GM23338 (cell line): ENCODE data around the gene EFCAB6. TPM values are rescaled to one million over a fixed set of nuclear protein-coding genes. Genes with fewer than 3 reads are reported as not detected.

Experiments
- ATAC-seq: fragments of 200-7000 bp; cut with Tn5 transposase; 3 replicates; pipeline ENCODE4 v1.9.1; 2020
- DNase-seq: peaks from one replicate; pipeline ENCODE4 v3.0.0-alpha.2; 2015; ENCODE audit warnings: low spot score
- H2AFZ ChIP-seq: fragments of 200-600 bp; sonication (generic); 2 replicates; pipeline ENCODE4 v1.8.0; 2016; ENCODE audit warnings: antibody characterized with exemption, mild to moderate bottlenecking, moderate library complexity
- H3F3A ChIP-seq: fragments of 200-600 bp; sonication (generic); replicated peaks from 2 replicates; pipeline ENCODE4 v1.8.0; 2017; ENCODE audit warnings: antibody characterized with exemption, mixed run types, low read depth
- H3K27ac ChIP-seq: fragments of 200-600 bp; sonication (generic); 2 replicates; pipeline ENCODE4 v1.6.1; 2016; ENCODE audit warnings: low read depth
- H3K27me3 ChIP-seq: fragments of 200-600 bp; sonication (generic); 2 replicates; pipeline ENCODE4 v1.8.0; 2016; ENCODE audit warnings: mild to moderate bottlenecking, mixed run types, moderate library complexity; ENCODE audit not compliant: insufficient read depth
- H3K36me3 ChIP-seq: fragments of 200-600 bp; sonication (generic); 2 replicates; pipeline ENCODE4 v1.8.0; 2016; ENCODE audit warnings: mild to moderate bottlenecking; ENCODE audit not compliant: insufficient read depth
- H3K4me1 ChIP-seq: fragments of 200-600 bp; sonication (generic); 2 replicates; pipeline ENCODE4 v1.8.0; 2016; ENCODE audit warnings: mild to moderate bottlenecking, moderate library complexity; ENCODE audit not compliant: insufficient read depth
- H3K4me2 ChIP-seq: fragments of 200-600 bp; sonication (generic); 2 replicates; pipeline ENCODE4 v1.7.1; 2017; ENCODE audit warnings: mixed run types
- H3K4me3 ChIP-seq: fragments of 200-600 bp; sonication (generic); 2 replicates; pipeline ENCODE4 v1.6.1; 2016; ENCODE audit warnings: mixed run types
- H3K79me2 ChIP-seq: fragments of 200-600 bp; sonication (generic); replicated peaks from 2 replicates; pipeline ENCODE4 v1.8.0; 2017; ENCODE audit warnings: mild to moderate bottlenecking; ENCODE audit not compliant: insufficient read depth
- H3K9me2 ChIP-seq: fragments of 200-600 bp; sonication (generic); 2 replicates; pipeline ENCODE4 v1.8.0; 2017; ENCODE audit not compliant: insufficient read depth
- H4K20me1 ChIP-seq: fragments of 200-600 bp; sonication (generic); replicated peaks from 2 replicates; pipeline ENCODE4 v1.8.0; 2017; ENCODE audit warnings: mild to moderate bottlenecking; ENCODE audit not compliant: insufficient read depth
- H3K27ac Mint-ChIP-seq: 2 replicates; pipeline ENCODE4 v1.8.0; 2020; ENCODE audit warnings: inconsistent platforms, mild to moderate bottlenecking, moderate library complexity, mixed read lengths
- H3K27me3 Mint-ChIP-seq: 3 replicates; pipeline ENCODE4 v1.8.0; 2022; ENCODE audit warnings: low read depth, mild to moderate bottlenecking, moderate library complexity, mixed read lengths, inconsistent platforms; ENCODE audit not compliant: insufficient read depth, poor library complexity
- H3K36me3 Mint-ChIP-seq: 3 replicates; pipeline ENCODE4 v1.8.0; 2021; ENCODE audit warnings: low read depth, mild to moderate bottlenecking, inconsistent platforms, moderate library complexity, mixed read lengths
- H3K4me1 Mint-ChIP-seq: 3 replicates; pipeline ENCODE4 v1.8.0; 2020; ENCODE audit warnings: mild to moderate bottlenecking, inconsistent platforms, mixed read lengths
- H3K4me3 Mint-ChIP-seq: 3 replicates; pipeline ENCODE4 v1.8.0; 2021; ENCODE audit warnings: moderate library complexity, mild to moderate bottlenecking, inconsistent platforms, mixed read lengths
- H3K9me3 Mint-ChIP-seq: 3 replicates; pipeline ENCODE4 v1.8.0; 2020; ENCODE audit warnings: moderate library complexity, mild to moderate bottlenecking, inconsistent platforms, mixed read lengths
- CREB1 ChIP-seq: fragments of 250-450 bp; sonication (Bioruptor Pico); IDR thresholded peaks from 2 replicates; pipeline ENCODE4 v1.5.0; 2020; ENCODE audit warnings: low read depth, mild to moderate bottlenecking, moderate library complexity
- JUNB ChIP-seq: IDR thresholded peaks from one replicate; pipeline ENCODE4 v1.6.1; 2016; ENCODE audit warnings: antibody characterized with exemption; ENCODE audit not compliant: unreplicated experiment
- NANOG ChIP-seq: IDR thresholded peaks from 2 replicates; pipeline ENCODE4 v1.6.1; 2016; ENCODE audit warnings: antibody characterized with exemption, borderline replicate concordance
- POLR2AphosphoS5 ChIP-seq: IDR thresholded peaks from 2 replicates; pipeline ENCODE4 v1.6.1; 2016; ENCODE audit warnings: antibody characterized with exemption, low read depth
- STAT1 ChIP-seq: IDR thresholded peaks from one replicate; pipeline ENCODE4 v1.6.1; 2016; ENCODE audit warnings: antibody characterized with exemption; ENCODE audit not compliant: unreplicated experiment
- long read RNA-seq: library from polyadenylated mRNA; unstranded; transcript quantifications from one replicate; pipeline ENCODE4 v2.0.0, GENCODE V29; 2020; ENCODE audit not compliant: unreplicated experiment
- polyA plus RNA-seq: library from polyadenylated mRNA; unstranded; fragments of >200 nt; fragmentation: Nextera tagmentation; extraction: Ambion mirVana; gene quantifications from 2 replicates; pipeline ENCODE4 v1.2.1, GENCODE V29; 2016
- total RNA-seq: library from RNA; depleted of rRNA; stranded (reverse); fragments of >200 nt; shearing (Covaris generic); gene quantifications from 2 replicates; pipeline ENCODE4 v1.2.3, GENCODE V29; 2014; rRNA removed
- TF ChIP-seq, protein P1 (sequence below): IDR thresholded peaks from 2 replicates; pipeline ENCODE4 v1.6.1; 2016; ENCODE audit warnings: antibody characterized with exemption
- TF ChIP-seq, protein P2 (sequence below): IDR thresholded peaks from one replicate; pipeline ENCODE4 v1.6.1; 2018; ENCODE audit warnings: antibody characterized with exemption; ENCODE audit not compliant: unreplicated experiment

EFCAB6 gene, protein sequence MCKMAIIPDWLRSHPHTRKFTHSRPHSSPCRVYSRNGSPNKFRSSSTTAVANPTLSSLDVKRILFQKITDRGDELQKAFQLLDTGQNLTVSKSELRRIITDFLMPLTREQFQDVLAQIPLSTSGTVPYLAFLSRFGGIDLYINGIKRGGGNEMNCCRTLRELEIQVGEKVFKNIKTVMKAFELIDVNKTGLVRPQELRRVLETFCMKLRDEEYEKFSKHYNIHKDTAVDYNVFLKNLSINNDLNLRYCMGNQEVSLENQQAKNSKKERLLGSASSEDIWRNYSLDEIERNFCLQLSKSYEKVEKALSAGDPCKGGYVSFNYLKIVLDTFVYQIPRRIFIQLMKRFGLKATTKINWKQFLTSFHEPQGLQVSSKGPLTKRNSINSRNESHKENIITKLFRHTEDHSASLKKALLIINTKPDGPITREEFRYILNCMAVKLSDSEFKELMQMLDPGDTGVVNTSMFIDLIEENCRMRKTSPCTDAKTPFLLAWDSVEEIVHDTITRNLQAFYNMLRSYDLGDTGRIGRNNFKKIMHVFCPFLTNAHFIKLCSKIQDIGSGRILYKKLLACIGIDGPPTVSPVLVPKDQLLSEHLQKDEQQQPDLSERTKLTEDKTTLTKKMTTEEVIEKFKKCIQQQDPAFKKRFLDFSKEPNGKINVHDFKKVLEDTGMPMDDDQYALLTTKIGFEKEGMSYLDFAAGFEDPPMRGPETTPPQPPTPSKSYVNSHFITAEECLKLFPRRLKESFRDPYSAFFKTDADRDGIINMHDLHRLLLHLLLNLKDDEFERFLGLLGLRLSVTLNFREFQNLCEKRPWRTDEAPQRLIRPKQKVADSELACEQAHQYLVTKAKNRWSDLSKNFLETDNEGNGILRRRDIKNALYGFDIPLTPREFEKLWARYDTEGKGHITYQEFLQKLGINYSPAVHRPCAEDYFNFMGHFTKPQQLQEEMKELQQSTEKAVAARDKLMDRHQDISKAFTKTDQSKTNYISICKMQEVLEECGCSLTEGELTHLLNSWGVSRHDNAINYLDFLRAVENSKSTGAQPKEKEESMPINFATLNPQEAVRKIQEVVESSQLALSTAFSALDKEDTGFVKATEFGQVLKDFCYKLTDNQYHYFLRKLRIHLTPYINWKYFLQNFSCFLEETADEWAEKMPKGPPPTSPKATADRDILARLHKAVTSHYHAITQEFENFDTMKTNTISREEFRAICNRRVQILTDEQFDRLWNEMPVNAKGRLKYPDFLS (N-terminal part only)
- 1.8 and 1.9 TPM in 2 replicates for total RNA-seq
- 1.1 and 1.2 TPM in 2 replicates for polyA plus RNA-seq
- long read RNA-seq, partial matches to known transcripts, result 0 of 2 reads
- long read RNA-seq, other reads (novel, unspliced or antisense), result 2 of 2 reads

DNA sequence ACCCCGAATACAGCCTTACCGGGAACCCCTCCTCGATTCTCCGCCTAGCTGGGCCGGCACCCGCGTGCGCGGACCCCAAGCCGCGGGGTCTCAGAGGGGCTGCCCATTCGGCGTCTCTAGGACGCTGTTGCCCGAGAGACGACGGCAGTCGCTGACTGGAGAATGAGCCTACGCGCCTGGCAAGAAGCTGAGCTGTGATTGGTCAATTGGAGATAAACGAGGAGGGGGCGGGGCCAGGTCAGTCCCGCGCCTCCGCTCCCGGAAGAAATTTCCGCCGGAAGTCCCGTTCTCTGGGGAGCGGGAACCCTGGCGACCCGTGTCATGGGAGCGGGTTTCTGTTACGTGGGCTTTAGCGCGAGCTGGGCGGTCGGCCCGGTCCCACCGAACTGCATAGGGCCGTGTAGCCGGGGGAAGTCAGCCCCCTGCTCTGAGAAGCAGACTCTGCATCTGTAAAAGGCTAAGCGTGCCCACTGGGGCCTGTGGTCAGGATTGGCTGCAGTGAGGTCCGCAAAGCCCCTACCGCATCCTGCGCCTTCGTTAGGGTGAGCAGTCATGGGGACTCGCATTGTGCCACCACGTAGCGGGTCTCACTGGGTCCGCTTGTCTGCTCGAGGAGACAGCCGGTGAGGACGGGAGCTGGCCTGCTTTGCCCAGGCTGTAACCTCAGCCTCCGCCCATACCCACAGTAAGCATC lies at the start of gene EFCAB6:
Gene EFCAB6, minus strand, starts transcription at position 157 of the 694 bp plus-strand sequence. CDS start 29,987 bp downstream, outside the sequence.
- H4K20me1 ChIP-seq, result no peaks in the 10 kb centered on the region; the same call in 1 of the 2 replicates
- DNase-seq, result peak; percentile 99

DNA sequence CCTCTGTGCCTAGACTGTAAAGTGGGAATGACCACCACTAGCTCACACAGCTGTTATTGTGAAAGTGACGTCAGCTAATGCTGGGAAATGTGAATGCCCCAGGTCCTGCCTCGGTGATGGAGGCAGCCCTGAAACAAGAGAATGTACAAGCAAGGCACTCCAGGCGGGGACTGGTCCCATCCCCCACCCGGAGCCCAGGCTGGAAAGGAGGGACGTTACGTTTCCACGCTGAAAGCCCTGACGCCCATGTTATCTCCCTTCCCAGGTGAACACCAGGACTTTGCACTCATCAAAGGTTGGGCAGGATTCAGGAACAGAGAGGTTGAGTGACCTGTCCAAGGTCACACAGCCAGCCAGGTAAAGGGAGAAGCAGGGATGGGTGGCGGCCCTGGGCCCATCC lies 49.4 kb upstream of the EFCAB6 start:
- peaks cover 23% of the 10 kb centered on the region for H3K27me3 Mint-ChIP-seq
- ATAC-seq (peak; percentile 12), DNase-seq (no peak)
- H4K20me1 ChIP-seq, result no peaks in the 10 kb centered on the region
- no peak overlapping the region for H2AFZ ChIP-seq
- peaks cover 10% of the 10 kb centered on the region for H3K9me3 Mint-ChIP-seq
- H3K79me2 ChIP-seq, result peaks cover 51% of the 10 kb centered on the region
- H3K4me1 Mint-ChIP-seq, result peaks cover 25% of the 10 kb centered on the region
- 0 out of 2 replicates have a peak, but pooled peaks cover 2% of the 10 kb centered on the region for H3K27me3 ChIP-seq
- no peak overlapping the region for H3K27ac ChIP-seq
- H3K9me2 ChIP-seq, result no peaks in the 10 kb centered on the region
- H3K4me3 ChIP-seq, result peak overlapping the region; percentile 55
- H3K27ac Mint-ChIP-seq, result no peak overlapping the region
- peaks cover 16% of the 10 kb centered on the region; the same call in 1 of the 2 replicates for H3F3A ChIP-seq
- H3K4me2 ChIP-seq, result peak overlapping the region; percentile 81
- peaks cover 21% of the 10 kb centered on the region for H3K4me1 ChIP-seq
- no peaks in the 10 kb centered on the region; the same call in 1 of the 2 replicates for H3K36me3 ChIP-seq
- peak overlapping the region; percentile 79 for H3K4me3 Mint-ChIP-seq
- peaks cover 20% of the 10 kb centered on the region for H3K36me3 Mint-ChIP-seq
- TF ChIP-seq JUNB, result no peak
- TF ChIP-seq, protein P1, sequence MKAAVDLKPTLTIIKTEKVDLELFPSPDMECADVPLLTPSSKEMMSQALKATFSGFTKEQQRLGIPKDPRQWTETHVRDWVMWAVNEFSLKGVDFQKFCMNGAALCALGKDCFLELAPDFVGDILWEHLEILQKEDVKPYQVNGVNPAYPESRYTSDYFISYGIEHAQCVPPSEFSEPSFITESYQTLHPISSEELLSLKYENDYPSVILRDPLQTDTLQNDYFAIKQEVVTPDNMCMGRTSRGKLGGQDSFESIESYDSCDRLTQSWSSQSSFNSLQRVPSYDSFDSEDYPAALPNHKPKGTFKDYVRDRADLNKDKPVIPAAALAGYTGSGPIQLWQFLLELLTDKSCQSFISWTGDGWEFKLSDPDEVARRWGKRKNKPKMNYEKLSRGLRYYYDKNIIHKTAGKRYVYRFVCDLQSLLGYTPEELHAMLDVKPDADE, result no peak
- TF ChIP-seq POLR2AphosphoS5, result no peak
- TF ChIP-seq, protein P2, sequence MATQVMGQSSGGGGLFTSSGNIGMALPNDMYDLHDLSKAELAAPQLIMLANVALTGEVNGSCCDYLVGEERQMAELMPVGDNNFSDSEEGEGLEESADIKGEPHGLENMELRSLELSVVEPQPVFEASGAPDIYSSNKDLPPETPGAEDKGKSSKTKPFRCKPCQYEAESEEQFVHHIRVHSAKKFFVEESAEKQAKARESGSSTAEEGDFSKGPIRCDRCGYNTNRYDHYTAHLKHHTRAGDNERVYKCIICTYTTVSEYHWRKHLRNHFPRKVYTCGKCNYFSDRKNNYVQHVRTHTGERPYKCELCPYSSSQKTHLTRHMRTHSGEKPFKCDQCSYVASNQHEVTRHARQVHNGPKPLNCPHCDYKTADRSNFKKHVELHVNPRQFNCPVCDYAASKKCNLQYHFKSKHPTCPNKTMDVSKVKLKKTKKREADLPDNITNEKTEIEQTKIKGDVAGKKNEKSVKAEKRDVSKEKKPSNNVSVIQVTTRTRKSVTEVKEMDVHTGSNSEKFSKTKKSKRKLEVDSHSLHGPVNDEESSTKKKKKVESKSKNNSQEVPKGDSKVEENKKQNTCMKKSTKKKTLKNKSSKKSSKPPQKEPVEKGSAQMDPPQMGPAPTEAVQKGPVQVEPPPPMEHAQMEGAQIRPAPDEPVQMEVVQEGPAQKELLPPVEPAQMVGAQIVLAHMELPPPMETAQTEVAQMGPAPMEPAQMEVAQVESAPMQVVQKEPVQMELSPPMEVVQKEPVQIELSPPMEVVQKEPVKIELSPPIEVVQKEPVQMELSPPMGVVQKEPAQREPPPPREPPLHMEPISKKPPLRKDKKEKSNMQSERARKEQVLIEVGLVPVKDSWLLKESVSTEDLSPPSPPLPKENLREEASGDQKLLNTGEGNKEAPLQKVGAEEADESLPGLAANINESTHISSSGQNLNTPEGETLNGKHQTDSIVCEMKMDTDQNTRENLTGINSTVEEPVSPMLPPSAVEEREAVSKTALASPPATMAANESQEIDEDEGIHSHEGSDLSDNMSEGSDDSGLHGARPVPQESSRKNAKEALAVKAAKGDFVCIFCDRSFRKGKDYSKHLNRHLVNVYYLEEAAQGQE, result no peak

More for the DNA sequence above, at the start of gene EFCAB6:
- Mint-ChIP-seq H3K4me3 (peak within 1 kb of the TSS; percentile 95), H3K27ac (peak within 1 kb of the TSS; percentile 92), H3K4me1 (peaks cover 13% of the 10 kb centered on the region), H3K9me3 (no peaks in the 10 kb centered on the region), H3K27me3 (peaks cover 3% of the 10 kb centered on the region), H3K36me3 (no peaks in the 10 kb centered on the region; the same call in 2 of the 3 replicates)
- H3K27me3 ChIP-seq, result no peaks in the 10 kb centered on the region
- no peak within 1 kb of the TSS; the same call in 1 of the 2 replicates for H3K27ac ChIP-seq
- TF ChIP-seq STAT1 (no peak), NANOG (no peak), CREB1 (CRISPR knock-in tag) (peak; percentile 46; the same call in 1 of the 2 replicates), POLR2AphosphoS5 (peak; percentile 83)
- TF ChIP-seq, protein P1, result peak; percentile 53; the same call in 1 of the 2 replicates
- no peaks in the 10 kb centered on the region for H3K36me3 ChIP-seq
- no peaks in the 10 kb centered on the region for H3K9me2 ChIP-seq
- peaks cover 12% of the 10 kb centered on the region for H3K4me1 ChIP-seq
- peak; percentile 94 for ATAC-seq
- peak within 1 kb of the TSS; percentile 88 for H3K4me3 ChIP-seq
- no peaks in the 10 kb centered on the region for H3F3A ChIP-seq
- H3K79me2 ChIP-seq, result peaks cover 5% of the 10 kb centered on the region; the same call in 1 of the 2 replicates
- H3K4me2 ChIP-seq, result peak within 1 kb of the TSS; percentile 96
- H2AFZ ChIP-seq, result peak within 1 kb of the TSS; percentile 99
